ENCODE results near the gene DOK7. TPM values are rescaled to one million over a fixed set of nuclear protein-coding genes. Genes with fewer than 3 reads are reported as not detected.

DOK7 gene
- total RNA-seq, 1 experiment from 2014 or later = 0.26 TPM

DNA sequence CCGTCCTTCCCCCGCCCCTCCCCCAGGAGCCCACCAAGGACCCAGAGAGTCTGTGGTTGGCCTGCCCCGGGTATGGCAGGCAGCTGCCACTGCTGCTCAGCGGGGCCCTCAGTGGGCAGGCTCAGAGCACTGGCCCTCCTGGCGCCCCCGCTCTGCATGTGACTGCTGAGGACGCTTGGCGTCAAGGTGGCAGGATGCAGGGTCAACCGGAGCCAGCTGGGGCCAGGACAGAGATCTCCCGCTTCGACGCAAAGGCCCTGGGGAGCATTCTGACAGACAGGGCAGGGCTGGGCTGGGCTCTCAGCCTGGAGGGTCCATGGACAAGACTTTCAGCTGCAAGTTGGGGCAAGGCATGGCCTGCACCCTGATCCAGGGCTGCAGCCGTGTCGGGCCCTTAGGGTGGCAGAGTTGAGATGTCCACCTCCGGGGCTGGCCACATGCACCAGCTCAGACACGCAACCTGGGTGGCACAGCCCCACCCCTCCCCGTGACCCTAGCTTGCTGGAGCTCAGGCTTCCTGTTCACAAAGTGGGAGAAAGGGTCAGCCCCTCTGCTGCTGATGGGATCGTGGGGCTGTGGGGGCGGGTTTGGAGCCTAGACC, 38.8 kb downstream of the DOK7 start:
- H3K79me2 ChIP-seq (ENCODE audit: insufficient read depth, low read length) = no peaks in the 10 kb centered on the region
- H3K79me1 ChIP-seq (ENCODE audit: insufficient read depth, low read depth, low read length, poor library complexity, severe bottlenecking) = no peaks in the 10 kb centered on the region
- Mint-ChIP-seq H3K4me3 (no peak overlapping the region), H3K36me3 (ENCODE audit: insufficient read depth in 1 of 3, low read depth in 3 of 3) (peaks cover 12 to 34% (median 19%) of the 10 kb centered on the region in 3 experiments), H3K9me3 (no peaks in the 10 kb centered on the region; a peak in 2 of 5 replicates), H3K4me1 (peaks cover 0 to 3% of the 10 kb centered on the region in 2 experiments; a peak in 1 of 4 replicates), H3K27me3 (ENCODE audit: low read depth) (peaks cover 40% of the 10 kb centered on the region), H3K27ac (no peak overlapping the region)
- H4K91ac ChIP-seq (ENCODE audit: insufficient read length, low read depth, low read length) = no peak overlapping the region
- H4K20me1 ChIP-seq (ENCODE audit: control insufficient read depth, insufficient read depth, insufficient read length) = peaks cover 2% of the 10 kb centered on the region
- no CpG with 5 or more reads among the region's 19 CpGs for WGBS (ENCODE audit: extremely low coverage, insufficient read length, low lambda C conversion rate)
- H3K9ac ChIP-seq (ENCODE audit: extremely low read depth, insufficient read length, low read length) = no peak overlapping the region
- H3K23ac ChIP-seq (ENCODE audit: insufficient read length, low read depth, low read length) = no peak overlapping the region
- H3K56ac ChIP-seq (ENCODE audit: insufficient read length, low read depth, low read length) = no peak overlapping the region
- H2BK5ac ChIP-seq (ENCODE audit: insufficient read length, low read length) = no peak overlapping the region
- TF ChIP-seq, protein P1, sequence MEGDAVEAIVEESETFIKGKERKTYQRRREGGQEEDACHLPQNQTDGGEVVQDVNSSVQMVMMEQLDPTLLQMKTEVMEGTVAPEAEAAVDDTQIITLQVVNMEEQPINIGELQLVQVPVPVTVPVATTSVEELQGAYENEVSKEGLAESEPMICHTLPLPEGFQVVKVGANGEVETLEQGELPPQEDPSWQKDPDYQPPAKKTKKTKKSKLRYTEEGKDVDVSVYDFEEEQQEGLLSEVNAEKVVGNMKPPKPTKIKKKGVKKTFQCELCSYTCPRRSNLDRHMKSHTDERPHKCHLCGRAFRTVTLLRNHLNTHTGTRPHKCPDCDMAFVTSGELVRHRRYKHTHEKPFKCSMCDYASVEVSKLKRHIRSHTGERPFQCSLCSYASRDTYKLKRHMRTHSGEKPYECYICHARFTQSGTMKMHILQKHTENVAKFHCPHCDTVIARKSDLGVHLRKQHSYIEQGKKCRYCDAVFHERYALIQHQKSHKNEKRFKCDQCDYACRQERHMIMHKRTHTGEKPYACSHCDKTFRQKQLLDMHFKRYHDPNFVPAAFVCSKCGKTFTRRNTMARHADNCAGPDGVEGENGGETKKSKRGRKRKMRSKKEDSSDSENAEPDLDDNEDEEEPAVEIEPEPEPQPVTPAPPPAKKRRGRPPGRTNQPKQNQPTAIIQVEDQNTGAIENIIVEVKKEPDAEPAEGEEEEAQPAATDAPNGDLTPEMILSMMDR (conservative IDR thresholded peaks at IDR 0.05) = no peak
- H3K4ac ChIP-seq (ENCODE audit: low read depth, low read length) = no peak overlapping the region
- no peak overlapping the region; the same call in 1 of the 2 replicates for H3K14ac ChIP-seq (ENCODE audit: insufficient read depth, low read length)
- no peak overlapping the region for H3T11ph ChIP-seq (ENCODE audit: low read length)
- no peaks in the 10 kb centered on the region; the same call in 1 of the 2 replicates for H3K27me3 ChIP-seq (ENCODE audit: insufficient read depth, low read length)
- H2BK12ac ChIP-seq (ENCODE audit: insufficient read length, low read depth, low read length) = no peak overlapping the region
- no peak for DNase-seq
- no peak overlapping the region for H2BK15ac ChIP-seq (ENCODE audit: low read depth, low read length)
- H3K23me2 ChIP-seq (ENCODE audit: insufficient read length, low read depth, low read length, poor library complexity, severe bottlenecking) = no peaks in the 10 kb centered on the region
- no peaks in the 10 kb centered on the region for H3K4me1 ChIP-seq (ENCODE audit: insufficient read depth, low read length)
- H2BK120ac ChIP-seq (ENCODE audit: low read depth, low read length, poor library complexity, severe bottlenecking) = no peak overlapping the region
- H3K18ac ChIP-seq (ENCODE audit: insufficient read length, low read depth, low read length) = no peak overlapping the region
- no peaks in the 10 kb centered on the region for H3K9me3 ChIP-seq (ENCODE audit: control insufficient read depth, low read depth, low read length)
- H2AK5ac ChIP-seq (ENCODE audit: insufficient read length, low read length) = no peak overlapping the region
- H2AFZ ChIP-seq (ENCODE audit: low read length) = no peak overlapping the region
- no peak overlapping the region for H3K4me2 ChIP-seq (ENCODE audit: insufficient read depth, insufficient read length, low read length)
- H4K5ac ChIP-seq (ENCODE audit: insufficient read length, low read depth, low read length) = no peak overlapping the region
- H2BK20ac ChIP-seq (ENCODE audit: low read depth, low read length, poor library complexity, severe bottlenecking) = no peak overlapping the region
- H4K8ac ChIP-seq (replicated peaks; ENCODE audit: insufficient read length, low read depth, low read length) = no peak overlapping the region
- no peak overlapping the region for H3K27ac ChIP-seq (ENCODE audit: insufficient read length, low read depth, low read length)

Measured in H9 (cell line).